Ascending aorta (tissue), 2 donors: ENCODE measurements around the gene CDC45. TPM values are rescaled to one million over a fixed set of nuclear protein-coding genes. Genes with fewer than 3 reads are reported as not detected.

Source experiments
- DNase-seq, 2 donors: peaks; one replicate each; pipeline ENCODE4 v3.0.0-alpha.2; 2019; ENCODE audit warnings: low spot score in 2 of 2
- H3K27ac ChIP-seq, 2 donors: fragments of 200-600 bp; sonication (generic); one replicate each; pipeline ENCODE4 v1.5.1; 2016 to 2017; ENCODE audit warnings: mild to moderate bottlenecking in 1 of 2
- H3K27me3 ChIP-seq: fragments of 200-600 bp; sonication (generic); one replicate; pipeline ENCODE4 v1.5.1; 2017
- H3K36me3 ChIP-seq, 2 donors: fragments of 200-600 bp; sonication (generic); one replicate each; pipeline ENCODE4 v1.5.1; 2016
- H3K4me1 ChIP-seq, 2 donors: fragments of 200-600 bp; sonication (generic); one replicate each; pipeline ENCODE4 v1.5.1; 2016 to 2017; ENCODE audit warnings: mild to moderate bottlenecking in 1 of 2
- H3K4me3 ChIP-seq, 2 donors: fragments of 200-600 bp; sonication (generic); one replicate each; pipeline ENCODE4 v1.5.1; 2016 to 2017; ENCODE audit warnings: mild to moderate bottlenecking in 1 of 2
- H3K9me3 ChIP-seq, 2 donors: fragments of 200-600 bp; sonication (generic); one replicate each; pipeline ENCODE4 v1.5.1; 2016
- intact Hi-C: fragments of 100-400 bp; cut with DNase I; formaldehyde crosslinking; loops from one replicate; pipeline ENCODE4 v1.15.1; 2023
- total RNA-seq: library from RNA; depleted of rRNA; stranded (reverse); fragments of >200 nt; gene quantifications from one replicate; pipeline ENCODE4 v1.1.0, GENCODE V29; 2016
- TF ChIP-seq, protein P1 (sequence below), 3 experiments: fragments of 200-600 bp in 2 of 3; fragments of 450-650 bp in 1 of 3; sonication (generic) in 2 of 3; IDR thresholded peaks; one replicate each; pipeline ENCODE4 v1.5.1; 2016 to 2019; ENCODE audit warnings: antibody characterized with exemption in 3 of 3, mild to moderate bottlenecking in 1 of 3, moderate library complexity in 1 of 3

CDC45 gene
- total RNA-seq, 1 donor from 2014 or later = not detected

DNA sequence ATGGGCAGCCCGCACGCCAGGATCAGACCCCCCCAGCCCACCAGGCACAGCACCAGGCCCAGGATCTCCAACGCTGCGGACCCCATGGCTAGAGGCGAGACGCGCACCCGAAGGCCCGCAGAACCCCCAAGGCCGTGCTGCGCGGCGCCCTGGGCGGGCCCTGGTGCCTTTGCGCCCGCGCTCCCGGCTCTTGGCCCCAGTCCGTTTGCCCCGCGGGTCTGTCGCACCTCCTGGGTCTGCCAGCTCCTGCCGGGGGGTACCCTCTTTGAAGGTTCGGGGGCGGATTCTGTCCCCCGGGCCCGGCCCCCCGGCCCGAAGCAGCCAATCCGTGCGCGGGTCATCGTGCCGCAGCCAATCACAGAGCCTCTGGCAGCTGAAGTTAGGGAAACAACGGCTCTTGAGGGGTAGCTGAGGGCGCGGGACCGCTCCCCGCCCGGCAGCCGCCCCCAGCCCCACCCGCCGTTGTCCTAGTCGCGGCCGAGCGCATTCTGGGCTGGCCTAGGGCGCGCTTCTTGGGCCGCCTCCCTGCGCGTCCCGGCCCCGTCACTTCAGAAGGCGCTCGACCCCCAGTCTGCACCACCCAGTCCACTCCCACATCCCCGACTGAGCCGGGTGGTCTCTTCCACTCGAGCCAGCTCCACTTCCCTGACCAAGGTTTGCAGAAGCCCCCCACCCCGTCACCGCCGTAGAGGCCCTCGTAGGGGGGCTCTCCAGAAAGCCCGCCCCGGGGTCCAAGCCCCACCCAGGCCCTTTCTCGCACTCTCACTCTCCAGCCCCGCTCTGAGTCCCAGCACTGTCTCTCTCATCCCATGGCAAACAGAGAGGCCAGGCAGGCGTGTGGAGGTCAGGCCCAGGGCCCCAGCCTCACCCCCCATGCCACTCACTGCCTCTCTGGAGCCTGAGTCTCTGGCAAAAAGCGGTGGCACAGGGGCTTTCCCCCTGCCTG is 44.7 kb downstream of the CDC45 start, which contains the start of gene CLDN5:
CLDN5 (minus strand) TSS at position 241 of the 946 bp plus-strand sequence; CDS start at position 86, 155 bp downstream.
- Histone ChIP-seq H3K9me3 (no peaks in the 10 kb centered on the region), H3K36me3 (no peaks in the 10 kb centered on the region), H3K27ac (peak within 1 kb of the TSS in 1 of 2 donors; percentile 34), H3K4me3 (peak within 1 kb of the TSS; percentile 33 to 52), H3K27me3 (no peaks in the 10 kb centered on the region), H3K4me1 (no peaks in the 10 kb centered on the region)
- DNase-seq = peak in 1 of 2 donors; percentile 53
- TF ChIP-seq, protein P1, sequence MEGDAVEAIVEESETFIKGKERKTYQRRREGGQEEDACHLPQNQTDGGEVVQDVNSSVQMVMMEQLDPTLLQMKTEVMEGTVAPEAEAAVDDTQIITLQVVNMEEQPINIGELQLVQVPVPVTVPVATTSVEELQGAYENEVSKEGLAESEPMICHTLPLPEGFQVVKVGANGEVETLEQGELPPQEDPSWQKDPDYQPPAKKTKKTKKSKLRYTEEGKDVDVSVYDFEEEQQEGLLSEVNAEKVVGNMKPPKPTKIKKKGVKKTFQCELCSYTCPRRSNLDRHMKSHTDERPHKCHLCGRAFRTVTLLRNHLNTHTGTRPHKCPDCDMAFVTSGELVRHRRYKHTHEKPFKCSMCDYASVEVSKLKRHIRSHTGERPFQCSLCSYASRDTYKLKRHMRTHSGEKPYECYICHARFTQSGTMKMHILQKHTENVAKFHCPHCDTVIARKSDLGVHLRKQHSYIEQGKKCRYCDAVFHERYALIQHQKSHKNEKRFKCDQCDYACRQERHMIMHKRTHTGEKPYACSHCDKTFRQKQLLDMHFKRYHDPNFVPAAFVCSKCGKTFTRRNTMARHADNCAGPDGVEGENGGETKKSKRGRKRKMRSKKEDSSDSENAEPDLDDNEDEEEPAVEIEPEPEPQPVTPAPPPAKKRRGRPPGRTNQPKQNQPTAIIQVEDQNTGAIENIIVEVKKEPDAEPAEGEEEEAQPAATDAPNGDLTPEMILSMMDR (IDR thresholded peaks at IDR 0.05) = no peak
- intact Hi-C loops = no loop called here

DNA sequence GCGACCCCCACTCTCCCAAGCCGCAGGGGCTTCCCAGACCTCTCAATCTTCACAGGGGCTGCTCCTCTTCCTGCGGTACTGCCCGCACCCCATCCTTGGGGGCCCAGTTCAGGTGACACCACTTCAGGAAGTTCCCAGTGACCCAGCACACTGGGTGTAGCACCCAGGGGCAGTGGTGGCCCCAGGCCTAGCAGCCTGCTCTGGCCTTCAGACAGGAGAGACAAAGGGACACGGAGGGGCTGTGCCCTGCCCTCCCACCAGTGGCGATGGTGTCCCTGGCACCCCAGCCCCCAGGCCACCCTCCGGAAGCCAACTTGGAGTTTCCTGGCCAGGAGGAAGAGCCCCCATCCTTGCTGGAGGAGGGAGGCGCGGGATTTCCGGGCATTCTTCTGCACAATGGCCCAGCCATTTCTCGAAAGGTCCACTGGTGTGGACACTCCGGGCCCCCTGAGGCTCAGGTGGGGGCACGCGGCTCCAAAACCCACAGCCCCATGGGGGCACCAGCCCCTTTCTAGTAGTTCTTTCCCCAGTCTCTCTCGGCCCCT is 45.5 kb downstream of the CDC45 start:
- no peaks in the 10 kb centered on the region for H3K9me3 ChIP-seq
- TF ChIP-seq, protein P1 (IDR thresholded peaks at IDR 0.05) = no peak
- H3K36me3 ChIP-seq = no peaks in the 10 kb centered on the region
- H3K27ac ChIP-seq = peak overlapping the region in 1 of 2 donors; percentile 34
- H3K27me3 ChIP-seq = no peaks in the 10 kb centered on the region
- DNase-seq = peak in 1 of 2 donors; percentile 52
- H3K4me3 ChIP-seq = no peak overlapping the region
- no peaks in the 10 kb centered on the region for H3K4me1 ChIP-seq
- intact Hi-C loops = no loop called here

DNA sequence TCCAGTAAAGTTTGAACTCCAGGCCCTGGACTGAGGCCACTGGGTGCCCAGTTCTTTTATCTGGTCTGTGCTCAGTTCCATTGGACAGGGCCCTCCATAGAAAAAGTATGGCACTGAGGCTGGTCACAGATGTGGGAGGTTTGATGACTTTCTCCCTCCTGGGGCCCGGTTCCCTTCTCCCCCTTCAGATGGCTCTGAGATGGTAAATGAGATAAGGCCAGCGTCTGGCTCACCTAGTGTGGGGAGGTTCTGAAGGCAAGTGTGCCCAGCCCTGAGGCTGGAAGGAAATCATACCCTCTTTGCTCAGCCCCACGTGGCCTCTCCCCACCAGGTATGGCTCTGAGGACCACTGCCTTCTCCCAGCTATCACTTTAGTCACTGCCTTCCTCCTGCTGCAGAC is 45.9 kb downstream of the CDC45 start:
- H3K4me3 ChIP-seq = no peak overlapping the region
- no peaks in the 10 kb centered on the region for H3K4me1 ChIP-seq
- TF ChIP-seq, protein P1 (IDR thresholded peaks at IDR 0.05) = no peak
- DNase-seq = peak in 1 of 2 donors; percentile 56
- H3K9me3 ChIP-seq = no peaks in the 10 kb centered on the region
- no peak overlapping the region for H3K27ac ChIP-seq
- no peaks in the 10 kb centered on the region for H3K36me3 ChIP-seq
- no peaks in the 10 kb centered on the region for H3K27me3 ChIP-seq
- intact Hi-C loops = no loop called here

DNA sequence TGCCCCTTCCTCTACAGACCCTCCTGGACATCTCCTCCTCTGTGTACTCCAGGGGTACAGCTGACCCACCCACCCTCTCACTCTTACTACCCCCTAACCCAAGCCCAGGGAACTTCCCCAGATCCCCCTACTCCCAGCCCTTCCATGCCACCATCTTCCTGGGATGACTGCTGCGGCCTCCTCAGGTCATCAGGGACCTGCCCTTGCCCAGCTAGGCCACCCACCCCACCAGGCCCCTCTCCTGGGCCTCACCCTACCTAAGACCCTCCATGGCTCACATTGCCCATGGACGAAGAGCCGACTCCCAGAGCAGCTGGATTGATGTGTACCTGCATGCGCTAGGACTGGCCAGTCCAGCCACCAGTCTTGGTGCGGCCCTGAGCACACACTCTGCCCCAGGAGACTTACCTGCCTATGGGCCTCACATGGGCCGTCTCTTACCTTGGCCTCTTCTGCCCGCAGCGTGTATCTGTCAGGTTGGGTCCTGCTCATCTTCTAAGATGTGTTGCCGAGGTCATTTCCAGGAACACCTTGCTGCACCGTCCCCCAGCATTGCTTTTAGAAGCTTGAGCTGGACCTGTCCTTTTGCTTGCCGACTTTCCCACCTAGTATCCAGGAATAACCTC is 46.5 kb downstream of the CDC45 start:
- Histone ChIP-seq H3K27ac (no peak overlapping the region), H3K36me3 (no peaks in the 10 kb centered on the region), H3K4me1 (no peaks in the 10 kb centered on the region), H3K9me3 (no peaks in the 10 kb centered on the region), H3K27me3 (no peaks in the 10 kb centered on the region), H3K4me3 (no peak overlapping the region)
- peak in 1 of 2 donors; percentile 35 for DNase-seq
- intact Hi-C loops = no loop called here
- TF ChIP-seq, protein P1 (IDR thresholded peaks at IDR 0.05) = no peak

DNA sequence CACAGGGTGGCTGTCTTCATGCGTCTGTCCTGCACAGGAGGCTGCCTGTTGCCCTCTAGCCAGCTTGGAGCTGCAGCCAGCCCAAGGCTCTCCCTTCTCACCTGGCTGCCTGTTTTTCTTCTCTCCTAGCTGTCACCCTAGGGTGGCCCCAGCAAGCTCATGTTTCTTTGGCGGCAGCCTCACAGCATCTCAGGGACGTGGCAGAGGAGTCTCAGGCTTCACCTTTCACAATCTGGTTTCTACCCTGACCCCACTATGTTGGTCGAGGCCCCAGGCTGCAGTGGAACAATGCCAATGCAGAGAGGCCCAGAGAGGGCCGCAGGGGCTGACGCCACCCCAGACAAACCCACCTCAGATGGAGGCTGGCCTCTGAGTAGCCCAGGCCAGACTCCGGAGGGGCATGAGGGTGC is 47.0 kb downstream of the CDC45 start:
- peak in 1 of 2 donors; percentile 57 for DNase-seq
- no peaks in the 10 kb centered on the region for H3K36me3 ChIP-seq
- H3K27ac ChIP-seq = no peak overlapping the region
- TF ChIP-seq, protein P1 (IDR thresholded peaks at IDR 0.05) = no peak
- no peaks in the 10 kb centered on the region for H3K4me1 ChIP-seq
- intact Hi-C loops = no loop called here
- H3K9me3 ChIP-seq = no peaks in the 10 kb centered on the region
- H3K27me3 ChIP-seq = no peaks in the 10 kb centered on the region
- H3K4me3 ChIP-seq = no peak overlapping the region
